AG04450 (cell line): ENCODE data around the gene CCT6B. TPM values are rescaled to one million over a fixed set of nuclear protein-coding genes. Genes with fewer than 3 reads are reported as not detected.
"Not testable (repeated sequence)": the region's sequence is repeated elsewhere in the genome, so short reads cannot be mapped to it uniquely, and the experiment has no call there.

Experiments
- CTCF ChIA-PET: fragments of 300-600, 350-600 bp; formaldehyde crosslinking; extraction: SDS; loops from one replicate; lab custom pipeline; 2022; ENCODE audit warnings: antibody characterized with exemption, inconsistent platforms; lab: Charles Lee
- POLR2A ChIA-PET: fragments of 350-600 bp; formaldehyde crosslinking; extraction: SDS; loops from one replicate; lab custom pipeline; 2021; ENCODE audit warnings: antibody characterized with exemption, inconsistent platforms; lab: Yijun Ruan, JAX
- DNase-seq: peaks from one replicate; pipeline ENCODE4 v3.0.0-alpha.2; 2011; ENCODE audit warnings: low read depth, low spot score
- H3K27ac ChIP-seq: one replicate; pipeline ENCODE4 v1.5.1; 2012; ENCODE audit warnings: low read depth, low read length, control low read depth
- H3K27me3 ChIP-seq: one replicate; pipeline ENCODE4 v1.6.0; 2012; ENCODE audit warnings: low read length; ENCODE audit not compliant: control insufficient read depth, insufficient read depth
- H3K4me3 ChIP-seq: 2 replicates; pipeline ENCODE4 v1.5.1; 2011; ENCODE audit warnings: mild to moderate bottlenecking, low read depth, low read length, control low read depth
- H3K9me3 ChIP-seq: 2 replicates; pipeline ENCODE4 v1.5.1; 2012; ENCODE audit warnings: low read length; ENCODE audit not compliant: control insufficient read depth, insufficient read depth
- CTCF ChIP-seq: IDR thresholded peaks from 2 replicates; pipeline ENCODE4 v1.5.1; 2011; ENCODE audit warnings: low read depth, low read length, control low read depth, inconsistent platforms
- polyA plus RNA-seq: library from polyadenylated mRNA; depleted of rRNA; stranded (reverse); fragments of >200 nt; gene quantifications from 2 replicates; pipeline ENCODE4 v1.2.3, GENCODE V29; 2011

CCT6B gene
- polyA plus RNA-seq, 1 experiment, result 2.3 TPM

GRCh38 chr17:35003778-35004177 lies 42.5 kb upstream of the CCT6B start:
- ChIA-PET POLR2A (no interaction called here), CTCF (no interaction called here)
- Histone ChIP-seq H3K27ac (no peak overlapping the region), H3K9me3 (no peaks in the 10 kb centered on the region), H3K4me3 (no peak overlapping the region), H3K27me3 (no peaks in the 10 kb centered on the region)
- DNase-seq, result no peak
- TF ChIP-seq CTCF, result no peak

GRCh38 chr17:35002876-35003551 lies 41.8 kb upstream of the CCT6B start:
- H3K27me3 ChIP-seq, result no peaks in the 10 kb centered on the region
- H3K9me3 ChIP-seq, result no peaks in the 10 kb centered on the region
- CTCF ChIA-PET, result no interaction called here
- no peak overlapping the region for H3K4me3 ChIP-seq
- POLR2A ChIA-PET, result interaction anchor here (0.7 to 1.5 kb wide), 4 partner anchors 22 to 125 kb away, joined by 3 to 5 read pairs (median 4); partner anchors contain the start of genes LIG3 and RFFL
- peak; percentile 29 for DNase-seq
- H3K27ac ChIP-seq, result peak overlapping the region; percentile 21
- TF ChIP-seq CTCF, result no peak

GRCh38 chr17:35001549-35001948 lies 40.3 kb upstream of the CCT6B start:
- Histone ChIP-seq H3K4me3 (no peak overlapping the region), H3K27ac (no peak overlapping the region), H3K9me3 (no peaks in the 10 kb centered on the region), H3K27me3 (no peaks in the 10 kb centered on the region)
- POLR2A ChIA-PET, result no interaction called here
- CTCF ChIA-PET, result interaction anchor here (1.4 kb wide), 1 partner anchor 88 kb away, joined by 11 read pairs; no protein-coding TSS in a partner anchor
- TF ChIP-seq CTCF, result no peak
- DNase-seq, result no peak

GRCh38 chr17:35000965-35001364 lies 39.7 kb upstream of the CCT6B start:
- DNase-seq, H3K9me3 ChIP-seq, H3K4me3 ChIP-seq, POLR2A ChIA-PET, H3K27me3 ChIP-seq, H3K27ac ChIP-seq: not testable (repeated sequence)
- CTCF ChIA-PET, result interaction anchor here (2.8 to 4.7 kb wide), 2 partner anchors 89 to 119 kb away, joined by 19 to 41 read pairs; partner anchors contain the start of genes FNDC8 and RAD51D

- Histone ChIP-seq H3K27me3 (no peaks in the 10 kb centered on the region), H3K27ac (no peak overlapping the region), H3K4me3 (no peak overlapping the region), H3K9me3 (no peaks in the 10 kb centered on the region)
- POLR2A ChIA-PET, result no interaction called here
- CTCF ChIA-PET, result interaction anchor here (0.6 to 4.7 kb wide), 5 partner anchors 22 to 125 kb away, joined by 3 to 41 read pairs (median 4); partner anchors contain the start of genes FNDC8 and RAD51D
- DNase-seq, result no peak
- no peak for TF ChIP-seq CTCF
These were observed 38.2 kb upstream of the CCT6B start for GRCh38 chr17:34999456-34999855.
